GM18951 (cell line): ENCODE results near the gene GALNT10.
"Not testable (repeated sequence)": the region's sequence is repeated elsewhere in the genome, so short reads cannot be mapped to it uniquely, and the experiment has no call there.

ENCODE experiments used
- POLR2A ChIP-seq: IDR thresholded peaks from 4 replicates; pipeline ENCODE4 v1.6.1; 2011; ENCODE audit warnings: mild to moderate bottlenecking; ENCODE audit not compliant: insufficient read length, insufficient read depth; ENCODE audit errors: extremely low read depth
- in situ Hi-C: fragments of 300-500 bp; cut with MboI; formaldehyde crosslinking; loops from one replicate; pipeline ENCODE4 v1.12.0; 2022; ENCODE audit warnings: low sequenced_read_pairs, mixed read lengths, inconsistent platforms; ENCODE audit not compliant: unreplicated experiment

GALNT10 gene

GRCh38 chr5:154349626-154350264 lies 159.2 kb downstream of the GALNT10 start:
- in situ Hi-C loops, result no loop called here

GRCh38 chr5:154351141-154351540 lies 160.6 kb downstream of the GALNT10 start:
- in situ Hi-C loops, result no loop called here
- TF ChIP-seq POLR2A, result no peak

More at GRCh38 chr5:154349626-154350264, 159.2 kb downstream of the GALNT10 start:
- TF ChIP-seq POLR2A, result no peak

DNA sequence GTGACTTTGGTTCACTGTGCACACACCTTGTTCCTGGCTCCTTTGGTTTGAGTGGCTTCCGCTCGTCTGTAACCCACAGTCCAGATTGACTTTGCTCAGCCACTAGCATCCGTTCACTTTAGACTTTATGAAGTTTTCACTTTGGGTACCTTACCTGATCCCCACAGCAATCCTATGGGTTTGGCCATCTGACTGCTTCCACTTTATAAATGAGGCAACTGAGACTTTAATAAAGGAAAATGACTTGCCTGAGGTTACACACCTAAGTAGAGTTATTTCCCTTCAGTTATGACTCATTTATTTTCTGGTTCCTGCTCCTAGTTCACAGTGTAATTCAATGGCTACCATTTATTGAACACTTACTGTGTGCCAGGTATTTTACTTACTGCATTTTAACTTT lies 161.0 kb downstream of the GALNT10 start:
- no peak for TF ChIP-seq POLR2A
- in situ Hi-C loops, result no loop called here

DNA sequence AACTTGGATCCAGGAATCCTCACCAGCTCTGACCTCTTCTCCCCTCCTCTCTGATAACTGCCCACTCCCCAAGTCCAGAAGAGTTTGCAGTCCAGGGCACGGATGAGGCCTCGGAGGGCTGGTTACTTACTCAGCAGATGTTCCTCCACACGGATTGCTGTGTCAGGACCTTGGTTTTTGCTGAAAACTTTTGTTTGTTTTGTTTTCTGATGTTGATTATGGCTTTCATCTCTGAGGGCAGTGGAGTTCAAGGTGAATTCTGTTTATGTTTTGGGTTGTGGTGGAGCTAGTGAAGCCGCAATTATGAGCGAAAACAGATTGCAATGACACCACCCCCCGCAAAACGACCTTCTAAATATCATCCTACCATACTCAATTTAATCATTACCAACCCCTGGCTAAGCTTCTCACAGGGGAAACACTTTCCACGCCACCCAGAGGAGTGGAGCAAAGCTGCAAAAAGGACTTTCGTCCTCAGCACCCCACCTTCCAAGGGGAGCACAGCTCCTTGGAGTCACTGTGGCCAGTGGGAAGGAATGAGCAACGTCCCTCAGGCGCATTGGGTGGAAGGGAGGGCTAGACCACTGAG lies 162.5 kb downstream of the GALNT10 start:
- in situ Hi-C loops, result no loop called here
- no peak for TF ChIP-seq POLR2A

DNA sequence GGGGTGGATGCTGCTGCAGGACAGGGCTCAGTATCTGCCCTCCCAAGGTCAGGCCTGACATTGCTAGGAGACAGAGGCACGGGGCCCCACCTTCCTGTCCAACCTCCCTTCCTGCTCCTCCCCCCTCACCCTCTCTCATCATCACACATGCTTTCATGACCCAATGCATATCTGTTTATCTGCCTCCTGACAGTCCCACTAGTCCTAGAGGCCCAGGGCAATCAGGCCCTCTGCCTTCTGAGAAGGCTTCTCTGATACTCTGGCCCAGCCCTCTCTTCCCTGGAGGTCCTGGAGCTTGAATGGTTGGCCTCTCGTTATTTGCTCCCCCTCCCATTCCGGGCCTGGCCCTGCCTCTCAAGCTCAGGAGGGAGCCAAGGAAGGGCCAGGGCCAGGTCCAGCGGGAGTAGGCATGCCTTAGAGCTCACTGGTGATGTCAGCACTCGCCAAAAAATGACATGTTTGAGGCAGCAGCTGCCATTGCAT lies 164.6 kb downstream of the GALNT10 start:
- in situ Hi-C loops, result no loop called here
- TF ChIP-seq POLR2A, result no peak

- no peak for TF ChIP-seq POLR2A
- in situ Hi-C loops, result no loop called here
Observed at GRCh38 chr5:154356020-154356655, 165.6 kb downstream of the GALNT10 start.

- in situ Hi-C loops, result no loop called here
- TF ChIP-seq POLR2A, result no peak
Observed at GRCh38 chr5:154356958-154357357, 166.4 kb downstream of the GALNT10 start.

GRCh38 chr5:154358516-154359220 lies 168.1 kb downstream of the GALNT10 start:
- in situ Hi-C loops, result no loop called here
- TF ChIP-seq POLR2A, result no peak

- no peak for TF ChIP-seq POLR2A
- in situ Hi-C loops, result no loop called here
Observed at GRCh38 chr5:154359221-154359573, 168.7 kb downstream of the GALNT10 start.

DNA sequence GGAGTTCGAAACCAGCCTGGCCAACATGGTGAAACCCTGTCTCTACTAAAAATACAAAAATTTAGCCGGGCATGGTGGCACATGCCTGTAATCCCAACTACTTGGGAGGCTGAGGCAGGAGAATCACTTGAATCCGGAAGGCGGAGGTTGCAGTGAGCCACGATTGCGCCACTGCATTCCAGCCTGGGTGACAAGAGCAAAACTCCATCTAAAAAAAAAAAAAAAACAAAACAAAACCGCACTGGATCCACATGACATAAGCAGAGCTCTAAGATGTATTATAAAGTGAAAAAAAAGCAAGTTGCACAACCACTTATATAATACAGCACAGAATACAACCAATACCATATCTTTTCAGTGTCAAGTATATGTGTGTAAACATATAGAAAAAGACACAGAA lies 169.7 kb downstream of the GALNT10 start:
- in situ Hi-C loops, result not testable (repeated sequence)

DNA sequence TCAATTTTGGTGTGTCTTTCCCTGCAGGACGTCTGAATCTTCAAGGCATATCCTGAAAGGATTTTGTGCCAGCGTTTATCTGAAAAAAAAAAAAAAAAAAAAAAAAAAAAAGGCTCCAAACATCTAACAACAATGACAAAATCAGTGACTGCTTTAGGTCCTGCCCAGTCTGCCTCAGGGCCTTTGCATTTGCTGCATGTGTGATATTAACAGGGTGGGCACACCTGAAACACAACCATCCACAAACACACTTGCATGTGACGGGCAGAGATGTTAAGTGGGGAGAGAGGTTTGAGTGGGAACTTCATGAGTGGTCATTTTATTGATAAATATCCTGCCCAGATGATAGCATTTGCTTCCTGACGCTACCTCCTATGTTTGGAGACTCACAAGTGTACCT lies 172.9 kb downstream of the GALNT10 start:
- no peak for TF ChIP-seq POLR2A
- in situ Hi-C loops, result no loop called here

DNA sequence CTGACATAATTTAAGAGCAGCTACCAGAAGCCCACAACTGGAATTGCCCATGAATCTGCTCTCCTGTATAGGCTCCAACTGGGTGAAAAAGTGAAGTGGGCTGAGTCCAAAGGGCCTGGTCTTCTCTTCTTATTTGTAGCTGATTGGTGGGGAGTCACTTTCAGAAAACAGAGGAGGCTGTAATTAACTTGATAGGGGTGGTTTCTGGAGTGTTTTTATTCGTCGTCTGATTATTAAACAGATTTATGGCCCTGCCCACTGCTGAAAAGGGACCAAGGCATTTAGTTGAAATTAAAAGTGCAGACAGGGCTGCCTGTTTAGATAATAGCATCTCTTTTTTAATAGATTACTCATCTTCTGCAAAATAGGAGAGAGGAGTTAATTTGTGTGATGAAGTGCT lies 174.2 kb downstream of the GALNT10 start:
- in situ Hi-C loops, result no loop called here
- no peak for TF ChIP-seq POLR2A

- in situ Hi-C loops, result no loop called here
Observed at GRCh38 chr5:154365823-154366222, 175.3 kb downstream of the GALNT10 start.

More at GRCh38 chr5:154365823-154366222, 175.3 kb downstream of the GALNT10 start:
- TF ChIP-seq POLR2A, result no peak
